HepG2 (cell line): Measurements from ENCODE around the gene DIAPH3. TPM values are rescaled to one million over a fixed set of nuclear protein-coding genes. Genes with fewer than 3 reads are reported as not detected.

Source experiments
- ATAC-seq: fragments of 200-7000 bp; cut with Tn5 transposase; 3 replicates; pipeline ENCODE4 v1.9.1; 2020; ENCODE audit warnings: mild to moderate bottlenecking, moderate library complexity
- BruUV-seq: library from RNA; stranded (reverse); fragments of 400-500 nt; replicated peaks from 2 replicates; lab custom pipeline; 2021; lab: Mats Ljungman, UMichigan
- CTCF ChIA-PET: fragments of 300-600 bp; formaldehyde crosslinking; extraction: SDS; loops from one replicate; lab custom pipeline; 2021; ENCODE audit warnings: low total read pairs, inconsistent platforms, low intra/inter-chr PET ratio; lab: Yijun Ruan, JAX
- POLR2A ChIA-PET: fragments of 350-600 bp; sonication (Branson Sonifier 250); formaldehyde crosslinking; loops from one replicate; lab custom pipeline; 2020; ENCODE audit warnings: antibody characterized with exemption, inconsistent platforms; lab: Yijun Ruan, JAX
- DNase-seq: peaks from one replicate; pipeline ENCODE4 v3.0.0-alpha.2; 2015; ENCODE audit warnings: low spot score
- FAIRE-seq: peaks from 3 replicates; lab custom pipeline; 2011; peaks lifted over from hg19 to GRCh38; lab: Jason Lieb, UNC
- H2AFZ ChIP-seq: one replicate; pipeline ENCODE4 v1.6.1; 2011; ENCODE audit warnings: low read length, inconsistent platforms
- H3K27ac ChIP-seq: fragments of 300-600 bp; 3 replicates; pipeline ENCODE4 v1.8.0; 2011; ENCODE audit warnings: mixed run types, mild to moderate bottlenecking, mixed read lengths, low read length, inconsistent platforms; ENCODE audit not compliant: insufficient read depth; ENCODE audit errors: extremely low read length
- H3K27me3 ChIP-seq, 2 experiments: fragments of 200-600 bp in 1 of 2; 2 replicates in 1 of 2; 3 replicates in 1 of 2; pipeline versions ENCODE4 v1.6.0 to v1.8.0; 2011; ENCODE audit warnings: low read length in 2 of 2, mild to moderate bottlenecking in 2 of 2, moderate library complexity in 2 of 2, inconsistent platforms in 1 of 2; ENCODE audit not compliant: insufficient read depth in 2 of 2, control insufficient read depth in 1 of 2
- H3K36me3 ChIP-seq, 2 experiments: fragments of 200-600 bp in 1 of 2; replicated peaks in 1 of 2; 2 replicates in 1 of 2; 3 replicates in 1 of 2; pipeline versions ENCODE4 v1.5.1 to v1.8.0; 2011; ENCODE audit warnings: low read length in 2 of 2, inconsistent platforms in 1 of 2; ENCODE audit not compliant: insufficient read depth in 2 of 2, control insufficient read depth in 1 of 2
- H3K4me1 ChIP-seq: 2 replicates; pipeline ENCODE4 v1.5.1; 2012; ENCODE audit warnings: low read length, inconsistent platforms; ENCODE audit not compliant: insufficient read depth
- H3K4me2 ChIP-seq: 2 replicates; pipeline ENCODE4 v1.6.0; 2011; ENCODE audit warnings: low read depth, low read length, inconsistent platforms
- H3K4me3 ChIP-seq, 3 experiments: fragments of 200-600 bp in 1 of 3; sonication (generic), shearing (Covaris generic) in 1 of 3; replicated peaks in 1 of 3; 2 replicates each; pipeline ENCODE4 v1.5.1; 2011 to 2016; ENCODE audit warnings: low read length in 3 of 3, inconsistent platforms in 2 of 3, low read depth in 2 of 3, mild to moderate bottlenecking in 2 of 3, control low read depth in 1 of 3, mixed read lengths in 1 of 3; ENCODE audit not compliant: insufficient read depth in 1 of 3
- H3K79me2 ChIP-seq: one replicate; pipeline ENCODE4 v1.6.1; 2011; ENCODE audit warnings: low read length, inconsistent platforms; ENCODE audit not compliant: insufficient read depth
- H3K9ac ChIP-seq: 2 replicates; pipeline ENCODE4 v1.6.0; 2011; ENCODE audit warnings: mild to moderate bottlenecking, low read depth, low read length, inconsistent platforms; ENCODE audit not compliant: insufficient read depth
- H3K9me3 ChIP-seq: 2 replicates; pipeline ENCODE4 v1.5.1; 2012; ENCODE audit warnings: mild to moderate bottlenecking, low read length
- H4K20me1 ChIP-seq: 2 replicates; pipeline ENCODE4 v1.6.0; 2011; ENCODE audit warnings: inconsistent platforms, mild to moderate bottlenecking, low read length, moderate library complexity; ENCODE audit not compliant: insufficient read depth
- MAF1 ChIP-seq: sonication (generic); formaldehyde crosslinking; IDR thresholded peaks from 2 replicates; pipeline ENCODE4 v1.5.0; 2020; ENCODE audit warnings: missing genetic modification reagents, borderline replicate concordance
- POLR2A ChIP-seq, 2 experiments: IDR thresholded peaks; 2 replicates each; pipeline ENCODE4 v1.6.1; 2011; ENCODE audit warnings: low read depth in 2 of 2, low read length in 2 of 2, mild to moderate bottlenecking in 1 of 2, moderate library complexity in 1 of 2; ENCODE audit not compliant: insufficient read depth in 1 of 2
- ZNF576 ChIP-seq: sonication (generic); formaldehyde crosslinking; IDR thresholded peaks from 2 replicates; pipeline ENCODE4 v1.4.0; 2020; ENCODE audit warnings: mild to moderate bottlenecking, missing genetic modification reagents
- ZNF670 ChIP-seq: sonication (generic); formaldehyde crosslinking; IDR thresholded peaks from 2 replicates; pipeline ENCODE4 v1.8.0; 2022; ENCODE audit warnings: mild to moderate bottlenecking, missing genetic modification reagents, borderline replicate concordance
- WGBS: methylation state at CpG from one replicate; pipeline ENCODE4 v1.1.6; 2017; ENCODE audit warnings: low lambda C conversion rate; 5-methylcytosine and 5-hydroxymethylcytosine counted together
- in situ Hi-C: cut with HindIII; loops from 2 replicates; pipeline ENCODE4 v1.10.0; 2017; ENCODE audit warnings: low pct_unique_long_range_greater_than_20kb; ENCODE audit not compliant: extremely low pct_ligation_motif_present
- intact Hi-C: fragments of 100-400 bp; cut with micrococcal nuclease; formaldehyde crosslinking; loops from one replicate; pipeline ENCODE4 v1.10.0; 2022; ENCODE audit not compliant: unreplicated experiment
- polyA plus RNA-seq, 8 experiments: library from polyadenylated mRNA; depleted of rRNA in 3 of 8; stranded (reverse) in 7 of 8; unstranded in 1 of 8; fragments of >200 nt; fragmentation: Illumina TruSeq in 4 of 8; extraction: Trizol in 4 of 8; gene quantifications; 2 replicates each; pipeline versions ENCODE4 v1.2.1 to v1.2.3, GENCODE V29; 2011 to 2016; ENCODE audit warnings: low read depth in 4 of 8, missing spikeins in 1 of 8, mixed read lengths in 1 of 8; ENCODE audit not compliant: insufficient read depth in 1 of 8
- total RNA-seq, 5 experiments: library from RNA; depleted of rRNA; stranded (reverse); fragments of >200 nt; fragmentation: Illumina TruSeq; extraction: Trizol; gene quantifications; 2 replicates each; pipeline ENCODE4 v1.2.3, GENCODE V29; 2016; ENCODE audit warnings: low read depth in 1 of 5
- TF ChIP-seq, protein P1 (sequence below): sonication (generic); formaldehyde crosslinking; IDR thresholded peaks from 2 replicates; pipeline ENCODE4 v1.4.0; 2020; ENCODE audit warnings: missing genetic modification reagents
- TF ChIP-seq, protein P2 (sequence below): sonication (generic); formaldehyde crosslinking; IDR thresholded peaks from 2 replicates; pipeline ENCODE4 v1.8.0; 2022; ENCODE audit warnings: missing genetic modification reagents, mild to moderate bottlenecking, inconsistent platforms, borderline replicate concordance
- TF ChIP-seq, protein P3 (sequence below): sonication (generic); formaldehyde crosslinking; IDR thresholded peaks from 2 replicates; pipeline ENCODE4 v1.4.0; 2020; ENCODE audit warnings: mild to moderate bottlenecking, missing genetic modification reagents
- TF ChIP-seq, protein P4 (sequence below): sonication (generic); formaldehyde crosslinking; IDR thresholded peaks from 2 replicates; pipeline ENCODE4 v1.5.0; 2020; ENCODE audit warnings: mild to moderate bottlenecking, missing genetic modification reagents, borderline replicate concordance

The DIAPH3 gene
- total and polyA plus RNA-seq, 2 of the 13 experiments (the other 11 are each of a cell fraction or from before 2014, with no cell fraction given): 4.0 to 9.3 TPM

DNA sequence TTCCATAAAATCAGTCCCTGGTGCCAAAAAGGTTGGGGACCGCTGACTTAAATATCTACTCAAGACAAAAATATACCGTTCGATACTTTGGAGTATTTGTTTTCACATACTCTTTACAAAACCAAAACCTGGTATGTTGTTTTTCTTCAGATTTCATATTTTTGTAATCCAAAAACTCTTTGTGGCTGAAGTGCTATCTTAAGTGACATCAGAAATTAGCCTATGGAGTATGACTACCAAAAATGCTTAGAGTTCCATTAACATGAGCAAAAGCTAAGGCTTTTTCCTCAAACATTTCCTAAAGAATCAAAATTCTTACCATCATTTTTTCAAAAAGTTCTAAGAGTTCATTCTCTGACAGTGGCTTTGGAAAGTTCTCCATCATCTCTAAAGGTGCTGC, 52.0 kb downstream of the DIAPH3 start:
- no peak overlapping the region for H3K4me3 ChIP-seq
- H3K4me1 ChIP-seq: no peaks in the 10 kb centered on the region
- BruUV-seq: no TSS peak
- no peak overlapping the region for H3K27ac ChIP-seq
- H3K9ac ChIP-seq: no peak overlapping the region
- in situ Hi-C loops: no loop called here
- H3K79me2 ChIP-seq: no peaks in the 10 kb centered on the region
- H3K4me2 ChIP-seq: no peak overlapping the region
- H4K20me1 ChIP-seq: no peaks in the 10 kb centered on the region
- peaks cover 0 to 16% of the 10 kb centered on the region in 2 experiments; a peak in 3 of 5 replicates for H3K36me3 ChIP-seq
- ATAC-seq (no peak), FAIRE-seq (no peak), DNase-seq (no peak)
- H2AFZ ChIP-seq: no peak overlapping the region
- intact Hi-C loops: no loop called here
- WGBS: 98% methylated on average over 3 of the region's 3 CpGs
- peaks cover 11% of the 10 kb centered on the region; the same call in 1 of the 2 replicates for H3K9me3 ChIP-seq
- no peaks in the 10 kb centered on the region for H3K27me3 ChIP-seq
- CTCF ChIA-PET: no interaction called here
- POLR2A ChIA-PET: no interaction called here
- TF ChIP-seq MAF1 (CRISPR knock-in tag) (no peak), POLR2A (IDR thresholded peaks at IDR 0.05; ENCODE audit: insufficient read depth in 1 of 2, low read depth in 2 of 2, low read length in 2 of 2) (no peak), ZNF576 (CRISPR knock-in tag) (no peak), ZNF670 (CRISPR knock-in tag) (no peak)
- TF ChIP-seq, protein P1, sequence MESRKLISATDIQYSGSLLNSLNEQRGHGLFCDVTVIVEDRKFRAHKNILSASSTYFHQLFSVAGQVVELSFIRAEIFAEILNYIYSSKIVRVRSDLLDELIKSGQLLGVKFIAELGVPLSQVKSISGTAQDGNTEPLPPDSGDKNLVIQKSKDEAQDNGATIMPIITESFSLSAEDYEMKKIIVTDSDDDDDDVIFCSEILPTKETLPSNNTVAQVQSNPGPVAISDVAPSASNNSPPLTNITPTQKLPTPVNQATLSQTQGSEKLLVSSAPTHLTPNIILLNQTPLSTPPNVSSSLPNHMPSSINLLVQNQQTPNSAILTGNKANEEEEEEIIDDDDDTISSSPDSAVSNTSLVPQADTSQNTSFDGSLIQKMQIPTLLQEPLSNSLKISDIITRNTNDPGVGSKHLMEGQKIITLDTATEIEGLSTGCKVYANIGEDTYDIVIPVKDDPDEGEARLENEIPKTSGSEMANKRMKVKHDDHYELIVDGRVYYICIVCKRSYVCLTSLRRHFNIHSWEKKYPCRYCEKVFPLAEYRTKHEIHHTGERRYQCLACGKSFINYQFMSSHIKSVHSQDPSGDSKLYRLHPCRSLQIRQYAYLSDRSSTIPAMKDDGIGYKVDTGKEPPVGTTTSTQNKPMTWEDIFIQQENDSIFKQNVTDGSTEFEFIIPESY (CRISPR knock-in tag): no peak
- TF ChIP-seq, protein P2, sequence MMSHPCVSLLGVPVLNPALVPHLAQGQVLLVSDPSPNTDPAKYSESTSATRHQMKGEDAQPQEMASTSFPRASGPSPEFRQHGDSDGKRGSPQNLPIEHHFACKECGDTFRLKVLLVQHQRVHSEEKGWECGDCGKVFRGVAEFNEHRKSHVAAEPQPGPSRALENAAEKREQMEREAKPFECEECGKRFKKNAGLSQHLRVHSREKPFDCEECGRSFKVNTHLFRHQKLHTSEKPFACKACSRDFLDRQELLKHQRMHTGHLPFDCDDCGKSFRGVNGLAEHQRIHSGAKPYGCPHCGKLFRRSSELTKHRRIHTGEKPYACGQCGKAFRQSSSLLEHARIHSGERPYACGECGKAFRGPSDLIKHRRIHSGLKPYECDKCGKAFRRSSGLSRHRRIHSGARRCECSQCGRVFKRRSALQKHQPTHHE (CRISPR knock-in tag): no peak
- TF ChIP-seq, protein P3, sequence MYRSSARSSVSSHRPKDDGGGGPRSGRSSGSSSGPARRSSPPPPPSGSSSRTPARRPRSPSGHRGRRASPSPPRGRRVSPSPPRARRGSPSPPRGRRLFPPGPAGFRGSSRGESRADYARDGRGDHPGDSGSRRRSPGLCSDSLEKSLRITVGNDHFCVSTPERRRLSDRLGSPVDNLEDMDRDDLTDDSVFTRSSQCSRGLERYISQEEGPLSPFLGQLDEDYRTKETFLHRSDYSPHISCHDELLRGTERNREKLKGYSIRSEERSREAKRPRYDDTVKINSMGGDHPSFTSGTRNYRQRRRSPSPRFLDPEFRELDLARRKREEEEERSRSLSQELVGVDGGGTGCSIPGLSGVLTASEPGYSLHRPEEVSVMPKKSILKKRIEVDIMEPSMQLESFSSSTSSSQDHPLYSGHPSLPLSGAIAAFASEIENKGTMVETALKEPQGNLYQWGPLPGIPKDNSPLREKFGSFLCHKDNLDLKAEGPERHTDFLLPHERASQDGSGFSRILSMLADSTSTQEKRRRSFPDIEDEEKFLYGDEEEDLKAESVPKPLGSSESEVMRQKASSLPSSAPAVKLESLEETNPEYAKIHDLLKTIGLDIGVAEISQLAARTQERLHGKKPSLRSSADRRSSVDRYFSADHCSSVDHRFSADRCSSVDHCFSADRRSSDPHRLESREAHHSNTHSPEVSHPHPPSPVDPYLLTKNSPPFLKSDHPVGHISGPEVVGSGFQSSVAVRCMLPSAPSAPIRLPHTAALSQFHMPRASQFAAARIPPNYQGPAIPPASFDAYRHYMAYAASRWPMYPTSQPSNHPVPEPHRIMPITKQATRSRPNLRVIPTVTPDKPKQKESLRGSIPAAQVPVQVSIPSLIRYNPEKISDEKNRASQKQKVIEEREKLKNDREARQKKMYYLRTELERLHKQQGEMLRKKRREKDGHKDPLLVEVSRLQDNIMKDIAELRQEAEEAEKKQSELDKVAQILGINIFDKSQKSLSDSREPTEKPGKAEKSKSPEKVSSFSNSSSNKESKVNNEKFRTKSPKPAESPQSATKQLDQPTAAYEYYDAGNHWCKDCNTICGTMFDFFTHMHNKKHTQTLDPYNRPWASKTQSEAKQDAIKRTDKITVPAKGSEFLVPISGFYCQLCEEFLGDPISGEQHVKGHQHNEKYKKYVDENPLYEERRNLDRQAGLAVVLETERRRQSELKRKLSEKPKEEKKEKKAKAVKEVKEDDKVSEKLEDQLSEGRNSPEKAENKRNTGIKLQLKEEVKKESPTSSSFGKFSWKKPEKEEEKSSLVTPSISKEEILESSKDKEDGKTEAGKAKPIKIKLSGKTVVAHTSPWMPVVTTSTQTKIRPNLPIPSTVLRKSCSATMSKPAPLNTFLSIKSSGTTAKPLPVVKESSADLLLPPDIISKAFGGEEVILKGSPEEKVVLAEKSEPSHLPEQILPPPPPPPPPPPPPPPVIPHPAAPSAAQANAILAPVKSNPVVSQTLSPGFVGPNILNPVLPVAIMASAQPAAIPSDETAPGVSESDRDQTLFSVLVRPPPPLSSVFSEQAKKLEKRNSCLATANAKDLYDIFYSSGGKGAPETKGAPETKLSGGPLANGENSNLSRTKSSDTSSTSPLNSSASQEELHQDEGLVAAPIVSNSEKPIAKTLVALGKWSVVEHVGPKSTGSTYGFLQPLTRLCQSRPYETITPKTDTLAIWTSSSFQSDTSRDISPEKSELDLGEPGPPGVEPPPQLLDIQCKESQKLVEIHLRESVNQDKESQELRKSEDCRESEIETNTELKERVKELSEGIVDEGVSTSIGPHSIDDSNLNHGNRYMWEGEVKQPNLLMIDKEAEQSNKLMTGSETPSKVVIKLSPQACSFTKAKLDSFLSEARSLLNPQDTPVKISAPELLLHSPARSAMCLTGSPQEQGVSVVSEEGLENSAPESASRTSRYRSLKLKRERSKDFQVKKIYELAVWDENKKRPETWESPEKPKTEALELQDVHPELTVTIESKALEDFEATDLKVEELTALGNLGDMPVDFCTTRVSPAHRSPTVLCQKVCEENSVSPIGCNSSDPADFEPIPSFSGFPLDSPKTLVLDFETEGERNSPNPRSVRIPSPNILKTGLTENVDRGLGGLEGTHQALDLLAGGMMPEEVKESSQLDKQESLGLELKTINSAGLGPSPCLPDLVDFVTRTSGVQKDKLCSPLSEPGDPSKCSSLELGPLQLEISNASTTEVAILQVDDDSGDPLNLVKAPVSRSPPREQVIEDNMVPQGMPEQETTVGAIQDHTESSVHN (CRISPR knock-in tag): no peak
- TF ChIP-seq, protein P4, sequence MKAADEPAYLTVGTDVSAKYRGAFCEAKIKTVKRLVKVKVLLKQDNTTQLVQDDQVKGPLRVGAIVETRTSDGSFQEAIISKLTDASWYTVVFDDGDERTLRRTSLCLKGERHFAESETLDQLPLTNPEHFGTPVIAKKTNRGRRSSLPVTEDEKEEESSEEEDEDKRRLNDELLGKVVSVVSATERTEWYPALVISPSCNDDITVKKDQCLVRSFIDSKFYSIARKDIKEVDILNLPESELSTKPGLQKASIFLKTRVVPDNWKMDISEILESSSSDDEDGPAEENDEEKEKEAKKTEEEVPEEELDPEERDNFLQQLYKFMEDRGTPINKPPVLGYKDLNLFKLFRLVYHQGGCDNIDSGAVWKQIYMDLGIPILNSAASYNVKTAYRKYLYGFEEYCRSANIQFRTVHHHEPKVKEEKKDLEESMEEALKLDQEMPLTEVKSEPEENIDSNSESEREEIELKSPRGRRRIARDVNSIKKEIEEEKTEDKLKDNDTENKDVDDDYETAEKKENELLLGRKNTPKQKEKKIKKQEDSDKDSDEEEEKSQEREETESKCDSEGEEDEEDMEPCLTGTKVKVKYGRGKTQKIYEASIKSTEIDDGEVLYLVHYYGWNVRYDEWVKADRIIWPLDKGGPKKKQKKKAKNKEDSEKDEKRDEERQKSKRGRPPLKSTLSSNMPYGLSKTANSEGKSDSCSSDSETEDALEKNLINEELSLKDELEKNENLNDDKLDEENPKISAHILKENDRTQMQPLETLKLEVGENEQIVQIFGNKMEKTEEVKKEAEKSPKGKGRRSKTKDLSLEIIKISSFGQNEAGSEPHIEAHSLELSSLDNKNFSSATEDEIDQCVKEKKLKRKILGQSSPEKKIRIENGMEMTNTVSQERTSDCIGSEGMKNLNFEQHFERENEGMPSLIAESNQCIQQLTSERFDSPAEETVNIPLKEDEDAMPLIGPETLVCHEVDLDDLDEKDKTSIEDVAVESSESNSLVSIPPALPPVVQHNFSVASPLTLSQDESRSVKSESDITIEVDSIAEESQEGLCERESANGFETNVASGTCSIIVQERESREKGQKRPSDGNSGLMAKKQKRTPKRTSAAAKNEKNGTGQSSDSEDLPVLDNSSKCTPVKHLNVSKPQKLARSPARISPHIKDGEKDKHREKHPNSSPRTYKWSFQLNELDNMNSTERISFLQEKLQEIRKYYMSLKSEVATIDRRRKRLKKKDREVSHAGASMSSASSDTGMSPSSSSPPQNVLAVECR (CRISPR knock-in tag): no peak
